ENCODE measurements around the gene ZNF334.

The ZNF334 gene

GRCh38 chr20:46512943-46513844, at the start of gene ZNF334:
TSS of gene ZNF334 (minus strand) at chr20:46513559. CDS start at chr20:46512102, 1,457 bp downstream.
- DNase-seq: peak; percentile 93

DNA sequence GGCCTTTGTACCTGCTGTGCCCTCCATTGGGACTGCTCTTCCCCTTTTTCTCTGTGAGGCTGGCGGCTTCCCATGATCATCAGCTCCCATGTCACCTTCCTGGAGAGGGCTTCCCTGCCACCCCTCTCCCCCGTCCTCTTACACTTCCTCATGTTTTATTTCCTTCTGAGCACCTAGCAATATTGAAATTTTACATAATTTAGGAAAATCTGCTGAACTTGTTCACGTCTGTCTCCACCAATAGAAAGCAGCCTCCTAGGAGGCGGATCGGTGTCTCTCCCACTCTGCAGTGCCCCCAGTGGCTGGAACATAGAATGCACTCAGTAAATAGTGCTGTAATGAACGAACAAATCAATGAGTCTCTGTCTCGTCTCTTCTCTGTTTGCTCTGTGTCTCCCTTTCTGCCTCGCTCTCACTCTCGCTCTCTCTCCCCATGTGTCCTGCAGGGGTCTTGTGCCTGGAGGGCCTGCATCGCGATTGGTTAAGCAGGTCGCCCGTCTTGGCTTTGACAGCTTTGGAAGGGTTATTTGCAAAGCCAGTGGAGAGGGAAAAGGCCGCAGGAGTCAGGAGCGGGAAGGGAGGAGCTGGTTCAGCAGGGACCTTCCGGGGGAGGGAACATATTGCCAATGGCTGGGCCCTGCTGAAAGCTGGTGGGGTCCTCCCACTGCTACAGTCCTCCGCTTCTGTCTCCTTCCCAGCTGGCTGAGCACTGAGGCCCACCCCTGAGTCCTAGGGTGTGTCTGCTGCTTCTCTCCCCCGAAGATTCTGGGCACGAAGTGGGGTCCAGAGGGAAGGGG, 49.2 kb upstream of the ZNF334 start:
- DNase-seq: peak; percentile 68

DNA sequence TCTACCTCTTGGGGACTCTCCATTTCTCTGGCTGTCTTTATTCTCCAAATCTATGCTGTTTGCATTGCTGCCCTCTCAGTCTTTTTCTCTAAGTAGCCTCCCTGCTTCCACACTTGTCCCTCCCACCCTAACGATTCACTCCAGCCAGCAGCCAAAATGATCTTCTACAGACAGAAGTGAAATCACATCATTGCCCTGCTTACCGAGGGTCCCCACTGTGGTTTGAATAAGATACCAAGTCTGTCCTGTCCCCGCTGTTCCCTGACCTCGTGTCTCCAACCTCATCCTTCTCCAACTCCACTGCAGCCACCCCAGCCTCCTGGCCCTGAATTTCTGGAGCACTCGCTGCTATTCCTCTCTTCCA, 48.6 kb upstream of the ZNF334 start:
- no peak for DNase-seq

- DNase-seq: peak; percentile 21
Measured at GRCh38 chr20:46559685-46560440, 46.5 kb upstream of the ZNF334 start.

- DNase-seq: no peak
Measured at GRCh38 chr20:46559001-46559400, 45.6 kb upstream of the ZNF334 start.

GRCh38 chr20:46558511-46558959, 45.2 kb upstream of the ZNF334 start:
- DNase-seq: peak; percentile 56

DNA sequence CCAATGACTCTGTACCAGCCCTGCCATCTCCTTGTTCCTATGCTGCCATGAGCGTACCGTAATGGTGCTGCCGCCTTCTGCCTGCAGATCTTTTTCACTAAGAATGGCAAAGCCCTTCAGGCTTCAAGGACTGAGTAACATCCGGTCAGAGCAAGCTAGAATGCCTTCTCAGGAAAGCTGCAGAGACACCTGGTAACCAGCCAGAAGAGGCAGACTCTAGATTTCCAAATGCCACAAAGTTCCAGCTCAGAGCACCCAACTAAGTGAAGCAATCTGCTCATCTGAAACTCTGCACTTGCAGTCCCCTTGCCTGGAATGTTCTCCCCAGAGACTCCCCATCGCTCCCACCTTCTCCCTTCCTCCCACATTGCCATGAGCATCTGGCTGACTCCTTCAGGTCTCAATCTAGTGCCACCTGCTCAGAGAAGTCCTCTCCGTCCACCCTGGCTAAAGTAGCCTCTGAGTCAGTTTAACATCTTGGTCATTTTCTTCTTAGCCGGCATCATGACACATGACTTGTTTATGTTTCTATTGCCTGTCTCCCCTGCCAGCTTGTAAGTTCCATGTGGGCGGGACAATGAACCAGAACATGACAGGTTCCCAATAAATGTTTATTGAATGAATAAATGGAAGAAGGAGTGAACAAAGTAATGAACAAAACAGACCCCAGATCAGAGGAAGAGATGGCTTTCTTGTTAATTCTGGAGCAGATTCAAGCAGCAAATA, 44.0 kb upstream of the ZNF334 start:
- DNase-seq: no peak

GRCh38 chr20:46555370-46555956, 42.1 kb upstream of the ZNF334 start:
- no peak for DNase-seq

- no peak for DNase-seq
Measured at GRCh38 chr20:46554828-46555227, 41.5 kb upstream of the ZNF334 start.

DNA sequence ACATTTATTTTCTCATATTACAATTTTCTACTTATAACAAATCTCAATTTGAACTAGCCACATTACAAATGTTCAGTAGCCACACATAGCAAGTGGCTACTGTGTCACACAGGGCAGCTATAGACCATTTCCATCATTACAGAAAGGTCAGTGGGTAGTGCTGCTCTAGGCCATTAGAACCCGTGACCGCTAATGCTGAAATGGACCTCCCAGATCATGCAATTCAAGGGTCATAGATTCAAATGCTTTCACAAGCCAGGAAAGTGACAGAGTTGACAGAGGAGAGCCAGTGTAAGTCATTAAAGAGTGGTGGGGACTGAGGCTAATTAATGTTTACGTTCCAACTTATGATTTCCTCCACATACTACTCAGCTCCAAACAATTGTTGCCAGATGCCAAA, 40.6 kb upstream of the ZNF334 start:
- DNase-seq: no peak

DNA sequence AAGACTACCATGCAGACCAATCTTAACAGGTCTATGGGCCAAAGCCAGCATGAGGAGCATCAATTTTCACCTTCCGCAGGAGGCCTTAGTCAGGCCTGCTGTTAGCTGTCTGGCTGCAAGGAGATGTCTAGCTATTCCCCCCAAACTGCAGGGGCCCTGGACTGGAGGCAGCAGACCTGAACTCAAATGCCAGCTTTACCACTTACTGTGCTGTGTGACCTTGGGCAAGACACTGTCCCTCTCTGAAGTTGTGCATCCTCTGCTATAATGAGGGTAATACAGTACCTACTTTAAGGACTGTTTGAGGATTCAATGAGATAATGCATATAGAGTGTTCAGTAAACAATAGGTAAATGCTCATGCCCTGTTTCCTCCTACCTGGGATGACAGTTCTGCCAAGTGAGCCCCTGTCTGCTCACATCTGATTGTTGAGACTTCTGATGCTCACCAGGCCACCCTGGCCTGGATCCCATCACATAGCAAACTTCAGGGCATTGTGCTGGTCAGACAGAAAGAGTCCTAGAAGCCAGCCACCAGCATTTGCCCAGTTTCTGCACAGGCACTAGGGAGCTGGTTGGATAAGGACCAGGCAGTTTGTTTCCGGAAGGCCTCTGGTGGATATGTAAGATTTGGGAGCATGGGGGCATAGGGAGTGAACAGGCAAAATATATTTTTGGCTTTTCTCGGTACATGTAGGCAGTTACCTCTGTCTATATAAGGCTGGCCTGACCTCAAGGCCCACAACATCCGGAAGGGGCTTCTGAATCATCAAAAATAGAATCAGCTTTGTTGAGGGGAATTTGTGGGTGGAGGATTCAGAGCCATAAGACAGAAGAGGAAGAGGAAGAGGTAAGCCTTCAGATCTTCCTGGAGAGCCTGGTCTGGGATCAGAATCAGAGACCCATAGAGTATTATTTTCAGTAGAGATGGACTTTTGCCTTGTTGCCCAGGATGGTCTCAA, 39.4 kb upstream of the ZNF334 start:
- no peak for DNase-seq

- DNase-seq: no peak
Measured at GRCh38 chr20:46551522-46552381, 38.4 kb upstream of the ZNF334 start.

DNA sequence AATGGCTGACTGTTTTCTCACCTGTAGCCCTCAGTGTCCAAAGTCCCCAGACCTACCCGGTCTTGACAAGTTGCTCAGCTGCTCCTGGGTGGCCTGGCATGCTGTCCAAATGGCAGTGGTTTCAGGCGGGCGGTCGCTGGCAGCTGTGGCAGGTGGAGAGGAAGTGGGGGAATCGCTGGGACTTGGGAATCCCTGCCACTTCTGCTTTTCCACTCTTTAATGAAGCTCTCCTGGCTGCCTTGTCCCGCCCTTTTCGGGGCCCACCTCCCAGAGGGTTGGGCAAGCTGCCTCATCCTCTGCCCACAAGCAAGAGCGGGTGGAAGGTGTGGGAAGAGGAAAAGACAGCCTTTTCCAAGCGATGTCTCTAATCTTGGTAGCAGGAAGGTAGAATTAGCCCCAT, 37.1 kb upstream of the ZNF334 start, which contains the start of gene OCSTAMP:
TSS of gene OCSTAMP (minus strand) at position 194 of the 400 bp plus-strand sequence. CDS start at position 100, 94 bp downstream.
- no peak for DNase-seq

DNA sequence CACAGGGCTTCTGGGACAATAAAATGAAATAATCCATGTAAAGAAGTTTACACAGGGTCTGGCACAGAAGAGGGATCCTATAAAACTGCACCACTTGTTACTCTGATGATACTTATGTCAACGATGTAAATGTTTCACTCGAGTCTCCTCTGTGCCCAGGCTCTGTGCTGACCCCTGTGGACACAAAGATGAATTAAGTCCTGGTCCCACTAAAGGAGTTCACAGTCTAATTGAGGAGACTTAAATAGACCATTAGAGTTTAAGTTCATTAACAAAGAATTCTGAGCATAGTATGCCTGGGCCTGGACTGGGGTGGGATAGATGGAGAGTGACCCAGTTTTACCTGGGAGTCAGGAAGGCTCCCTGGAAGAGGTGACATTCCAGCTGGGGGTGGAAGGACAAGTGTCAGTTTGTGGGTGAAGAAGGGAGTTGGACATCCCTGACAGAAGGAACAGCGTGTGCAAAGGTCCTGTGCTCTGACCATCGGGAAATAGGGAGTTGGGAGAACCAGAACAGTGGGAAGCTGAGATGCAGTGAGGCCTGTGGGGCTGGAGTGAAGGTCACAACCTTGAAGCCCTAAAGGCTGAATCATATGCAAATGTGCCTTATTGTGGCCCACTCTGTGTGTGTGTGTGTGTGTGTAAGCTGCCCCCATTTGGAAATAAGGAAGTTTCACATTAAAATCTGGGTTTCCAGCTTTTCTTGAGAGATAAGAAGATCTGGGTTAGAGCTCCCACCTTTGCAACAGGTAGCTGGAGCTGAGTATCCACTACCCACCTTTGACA, 36.0 kb upstream of the ZNF334 start:
- no peak for DNase-seq

GRCh38 chr20:46548688-46549087, 35.3 kb upstream of the ZNF334 start:
- no peak for DNase-seq

DNA sequence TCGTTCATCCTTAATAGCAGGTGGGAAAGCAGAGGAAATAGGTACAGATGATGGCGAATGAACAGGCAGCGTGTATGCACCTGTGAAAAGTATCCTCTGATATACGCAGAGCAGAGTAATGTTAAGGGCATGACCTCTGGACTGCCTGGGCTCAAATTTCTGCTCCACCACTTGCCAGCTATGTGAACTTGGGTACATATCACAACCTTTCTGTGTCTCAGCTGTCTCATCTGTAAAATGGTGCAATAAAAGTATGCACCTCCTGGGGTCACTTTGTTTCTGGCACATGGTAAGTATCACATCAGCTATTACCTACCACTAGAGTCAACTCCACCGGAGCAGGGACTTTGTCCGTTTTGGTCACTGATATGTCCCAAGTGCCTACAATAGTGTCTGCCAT, 34.6 kb upstream of the ZNF334 start:
- no peak for DNase-seq

DNA sequence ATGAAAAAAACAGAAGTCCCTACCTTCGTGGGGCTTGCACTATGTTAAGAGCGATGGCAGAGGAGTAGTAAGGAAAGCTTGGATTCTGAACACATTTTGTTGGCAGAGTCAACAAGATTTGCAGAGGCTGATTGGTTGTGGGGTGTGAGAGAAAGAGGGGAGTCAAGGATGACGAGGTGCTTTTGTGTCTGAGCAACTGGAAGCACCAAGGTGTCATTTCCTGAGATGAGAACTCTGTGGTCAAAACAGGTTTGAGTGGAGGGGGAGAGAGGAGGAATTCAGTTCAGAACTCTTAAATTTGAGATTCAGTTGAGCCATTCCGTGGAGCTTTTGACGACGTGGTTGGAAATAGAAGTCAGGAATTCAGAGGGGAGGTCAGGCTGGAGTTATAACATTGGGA, 33.6 kb upstream of the ZNF334 start:
- DNase-seq: no peak

DNA sequence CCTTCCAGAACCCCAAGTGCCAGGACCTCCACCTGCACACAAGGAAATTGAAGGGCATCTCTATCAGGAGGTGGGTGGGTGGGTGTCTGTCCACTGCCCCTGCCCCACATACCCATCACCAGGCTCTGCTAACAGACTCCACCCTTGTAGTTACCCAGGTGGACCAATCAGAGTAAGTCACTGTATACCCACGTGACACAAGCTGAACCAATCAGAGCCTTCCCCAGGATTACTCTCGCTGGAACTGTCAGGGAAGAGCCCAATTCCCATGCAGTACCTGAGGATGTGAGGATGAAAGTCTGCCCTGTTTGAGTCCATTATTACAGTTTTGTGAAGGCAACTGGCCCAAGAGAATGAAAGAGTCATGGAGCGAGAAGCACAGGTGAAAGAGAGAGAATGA, 32.9 kb upstream of the ZNF334 start:
- DNase-seq: no peak

- DNase-seq: no peak
Measured at GRCh38 chr20:46545827-46546138, 32.4 kb upstream of the ZNF334 start.

Data from NCI-H345 (cell line).